ENCODE data around the gene WHRN. TPM values are rescaled to one million over a fixed set of nuclear protein-coding genes. Genes with fewer than 3 reads are reported as not detected.

WHRN gene
- total RNA-seq, 1 experiment from 2014 or later: 19.8 TPM

- no peaks in the 10 kb centered on the region for H3K79me2 ChIP-seq (ENCODE audit: low read depth)
- H3K4me1 ChIP-seq (replicated peaks; ENCODE audit: insufficient read depth): no peaks in the 10 kb centered on the region; the same call in 1 of the 2 replicates
- H3K27ac ChIP-seq: no peak overlapping the region
- no peaks in the 10 kb centered on the region for H4K20me1 ChIP-seq (ENCODE audit: insufficient read depth)
- no peak overlapping the region for H3K4me2 ChIP-seq
- no peaks in the 10 kb centered on the region for H3K36me3 ChIP-seq (ENCODE audit: low read depth)
- DNase-seq: no peak
- ChIA-PET POLR2A (ENCODE audit: unreplicated experiment) (no interaction called here), CTCF (no interaction called here)
- H3K4me3 ChIP-seq: no peak overlapping the region
- H3K27me3 ChIP-seq (ENCODE audit: insufficient read depth, low read depth): no peaks in the 10 kb centered on the region
- TF ChIP-seq EZH2 (IDR thresholded peaks at IDR 0.05; ENCODE audit: low read depth): no peak
- TF ChIP-seq CTCF (conservative IDR thresholded peaks at IDR 0.05): no peak
- H2AFZ ChIP-seq: no peak overlapping the region
- no peaks in the 10 kb centered on the region for H3F3A ChIP-seq (ENCODE audit: insufficient read depth, low read depth)
- no peaks in the 10 kb centered on the region for H3K9me3 ChIP-seq (ENCODE audit: insufficient read depth, low read depth)
- intact Hi-C loops (cut with micrococcal nuclease; ENCODE audit: unreplicated experiment): no loop called here
- no TSS peak for BruUV-seq (replicated peaks)
- H3K9me2 ChIP-seq (ENCODE audit: insufficient read depth): no peaks in the 10 kb centered on the region
These were observed 50.6 kb downstream of the WHRN start for GRCh38 chr9:114454652-114455051.

- Histone ChIP-seq H3K4me2 (no peak overlapping the region), H3K4me3 (no peak overlapping the region), H3K4me1 (replicated peaks; ENCODE audit: insufficient read depth) (no peaks in the 10 kb centered on the region; the same call in 1 of the 2 replicates), H3K27me3 (ENCODE audit: insufficient read depth, low read depth) (no peaks in the 10 kb centered on the region), H3K79me2 (ENCODE audit: low read depth) (no peaks in the 10 kb centered on the region), H3K9me2 (ENCODE audit: insufficient read depth) (no peaks in the 10 kb centered on the region), H3K36me3 (ENCODE audit: low read depth) (no peaks in the 10 kb centered on the region), H3K27ac (no peak overlapping the region), H2AFZ (no peak overlapping the region), H4K20me1 (ENCODE audit: insufficient read depth) (no peaks in the 10 kb centered on the region), H3K9me3 (ENCODE audit: insufficient read depth, low read depth) (no peaks in the 10 kb centered on the region), H3F3A (ENCODE audit: insufficient read depth, low read depth) (no peaks in the 10 kb centered on the region)
- CTCF ChIA-PET: no interaction called here
- TF ChIP-seq CTCF (conservative IDR thresholded peaks at IDR 0.05): no peak
- TF ChIP-seq EZH2 (IDR thresholded peaks at IDR 0.05; ENCODE audit: low read depth): no peak
- no TSS peak for BruUV-seq (replicated peaks)
- intact Hi-C loops (cut with micrococcal nuclease; ENCODE audit: unreplicated experiment): no loop called here
- POLR2A ChIA-PET (ENCODE audit: unreplicated experiment): no interaction called here
- no peak for DNase-seq
These were observed 52.8 kb downstream of the WHRN start for GRCh38 chr9:114452219-114453165.

GRCh38 chr9:114451707-114452031, 53.6 kb downstream of the WHRN start:
- Histone ChIP-seq H2AFZ (no peak overlapping the region), H3K4me3 (no peak overlapping the region), H3K27ac (no peak overlapping the region), H3K9me3 (ENCODE audit: insufficient read depth, low read depth) (no peaks in the 10 kb centered on the region), H3K4me2 (no peak overlapping the region), H3K27me3 (ENCODE audit: insufficient read depth, low read depth) (no peaks in the 10 kb centered on the region), H3K36me3 (ENCODE audit: low read depth) (no peaks in the 10 kb centered on the region), H4K20me1 (ENCODE audit: insufficient read depth) (no peaks in the 10 kb centered on the region), H3K79me2 (ENCODE audit: low read depth) (no peaks in the 10 kb centered on the region), H3K9me2 (ENCODE audit: insufficient read depth) (no peaks in the 10 kb centered on the region), H3K4me1 (replicated peaks; ENCODE audit: insufficient read depth) (peaks cover under 1% of the 10 kb centered on the region; the same call in 1 of the 2 replicates), H3F3A (ENCODE audit: insufficient read depth, low read depth) (no peaks in the 10 kb centered on the region)
- no peak for DNase-seq
- TF ChIP-seq EZH2 (IDR thresholded peaks at IDR 0.05; ENCODE audit: low read depth) (no peak), CTCF (conservative IDR thresholded peaks at IDR 0.05) (no peak)
- ChIA-PET POLR2A (ENCODE audit: unreplicated experiment) (no interaction called here), CTCF (no interaction called here)
- intact Hi-C loops (cut with micrococcal nuclease; ENCODE audit: unreplicated experiment): no loop called here
- BruUV-seq (replicated peaks): no TSS peak

Measured in PC-9 (cell line).